SK-N-SH (cell line): ENCODE data around the gene CREB3L4. TPM values are rescaled to one million over a fixed set of nuclear protein-coding genes. Genes with fewer than 3 reads are reported as not detected.

Experiments
- CTCF ChIA-PET: fragments of 300-600, 350-600 bp; formaldehyde crosslinking; extraction: SDS; loops from one replicate; lab custom pipeline; 2021; lab: Yijun Ruan, JAX
- POLR2A ChIA-PET: fragments of 350-600 bp; sonication (Branson Sonifier 250); formaldehyde crosslinking; extraction: SDS; loops from one replicate; lab custom pipeline; 2020; ENCODE audit warnings: antibody characterized with exemption, inconsistent platforms; lab: Yijun Ruan, JAX
- DNase-seq: peaks from one replicate; pipeline ENCODE4 v3.0.0; 2012
- H2AFZ ChIP-seq: fragments of 200-600 bp; sonication (generic); 2 replicates; pipeline ENCODE4 v1.8.1; 2016; ENCODE audit warnings: antibody characterized with exemption, mild to moderate bottlenecking, low read depth
- H3F3A ChIP-seq: fragments of 200-600 bp; sonication (generic); replicated peaks from 2 replicates; pipeline ENCODE3; 2016; ENCODE audit warnings: antibody characterized with exemption, mild to moderate bottlenecking; ENCODE audit not compliant: insufficient read depth
- H3K27ac ChIP-seq, 2 experiments: fragments of 200-500 bp in 1 of 2; fragments of 200-600 bp in 1 of 2; sonication (Bioruptor generic) in 1 of 2; sonication (generic), shearing (Covaris generic) in 1 of 2; 2 replicates each; pipeline versions ENCODE4 v1.5.1 to v1.6.1; 2014 to 2016; ENCODE audit warnings: low read depth in 2 of 2, inconsistent platforms in 1 of 2, low read length in 1 of 2, mild to moderate bottlenecking in 1 of 2, mixed read lengths in 1 of 2
- H3K27me3 ChIP-seq: fragments of 200-600 bp; sonication (generic), shearing (Covaris generic); 2 replicates; pipeline ENCODE4 v1.6.1; 2016; ENCODE audit warnings: mixed run types; ENCODE audit not compliant: insufficient read depth
- H3K36me3 ChIP-seq, 2 experiments: fragments of 200-500 bp in 1 of 2; fragments of 200-600 bp in 1 of 2; sonication (Bioruptor generic) in 1 of 2; sonication (generic) in 1 of 2; replicated peaks in 1 of 2; 2 replicates each; pipeline versions ENCODE3 to v1.5.1; 2014 to 2016; ENCODE audit warnings: low read length in 1 of 2, mild to moderate bottlenecking in 1 of 2; ENCODE audit not compliant: insufficient read depth in 2 of 2, control insufficient read depth in 1 of 2
- H3K4me1 ChIP-seq, 2 experiments: fragments of 200-500 bp in 1 of 2; fragments of 200-600 bp in 1 of 2; sonication (Bioruptor generic) in 1 of 2; sonication (generic), shearing (Covaris generic) in 1 of 2; 2 replicates each; pipeline versions ENCODE4 v1.5.1 to v1.6.1; 2014 to 2016; ENCODE audit warnings: low read depth in 1 of 2, low read length in 1 of 2, mixed run types in 1 of 2; ENCODE audit not compliant: insufficient read depth in 2 of 2, control insufficient read depth in 1 of 2
- H3K4me2 ChIP-seq: fragments of 200-600 bp; sonication (generic), shearing (Covaris generic); 2 replicates; pipeline ENCODE4 v1.6.1; 2017; ENCODE audit warnings: mixed run types
- H3K4me3 ChIP-seq, 2 experiments: fragments of 200-500 bp in 1 of 2; fragments of 200-600 bp in 1 of 2; sonication (Bioruptor generic) in 1 of 2; sonication (generic), shearing (Covaris generic) in 1 of 2; 2 replicates each; pipeline versions ENCODE4 v1.5.1 to v1.8.1; 2014 to 2016; ENCODE audit warnings: low read depth in 2 of 2, inconsistent platforms in 1 of 2, low read length in 1 of 2, mild to moderate bottlenecking in 1 of 2, mixed read lengths in 1 of 2, moderate library complexity in 1 of 2
- H3K79me2 ChIP-seq: fragments of 200-600 bp; sonication (generic); 2 replicates; pipeline ENCODE4 v1.8.1; 2017; ENCODE audit warnings: mild to moderate bottlenecking; ENCODE audit not compliant: insufficient read depth
- H3K9ac ChIP-seq: fragments of 200-600 bp; sonication (generic); 2 replicates; pipeline ENCODE4 v1.6.1; 2017; ENCODE audit warnings: mixed run types
- H3K9me2 ChIP-seq: fragments of 200-600 bp; sonication (generic); 2 replicates; pipeline ENCODE4 v1.6.1; 2017; ENCODE audit warnings: mixed run types
- H3K9me3 ChIP-seq: fragments of 200-600 bp; sonication (generic); 2 replicates; pipeline ENCODE4 v1.6.1; 2017; ENCODE audit warnings: mixed run types, mild to moderate bottlenecking, moderate library complexity
- H4K20me1 ChIP-seq: fragments of 200-600 bp; sonication (generic); 2 replicates; pipeline ENCODE4 v1.6.1; 2017; ENCODE audit warnings: mild to moderate bottlenecking, mixed run types; ENCODE audit not compliant: insufficient read depth
- FOSL2 ChIP-seq: IDR thresholded peaks from 2 replicates; pipeline ENCODE4 v1.4.0; 2012; ENCODE audit warnings: low read depth, mild to moderate bottlenecking, moderate library complexity, borderline replicate concordance
- IRF3 ChIP-seq: fragments of 150-350 bp; IDR thresholded peaks from 2 replicates; pipeline ENCODE4 v1.6.1; 2016; ENCODE audit warnings: mild to moderate bottlenecking, low read depth, low read length
- JUND ChIP-seq: IDR thresholded peaks from 2 replicates; pipeline ENCODE4 v1.4.0; 2012
- MAX ChIP-seq: IDR thresholded peaks from 2 replicates; pipeline ENCODE4 v1.4.0; 2012; ENCODE audit warnings: low read depth
- MXI1 ChIP-seq: IDR thresholded peaks from 2 replicates; pipeline ENCODE4 v1.6.1; 2012; ENCODE audit warnings: mild to moderate bottlenecking, low read depth, low read length, improper control_type of control experiment
- NRF1 ChIP-seq: IDR thresholded peaks from 2 replicates; pipeline ENCODE4 v1.6.1; 2012; ENCODE audit warnings: low read depth, mild to moderate bottlenecking, low read length
- POLR2AphosphoS5 ChIP-seq: IDR thresholded peaks from 2 replicates; pipeline ENCODE4 v1.6.1; 2012; ENCODE audit warnings: low read depth, low read length
- RAD21 ChIP-seq: IDR thresholded peaks from 2 replicates; pipeline ENCODE4 v1.6.1; 2012; ENCODE audit warnings: mild to moderate bottlenecking, low read length
- RFX5 ChIP-seq: IDR thresholded peaks from 2 replicates; pipeline ENCODE4 v1.6.1; 2012; ENCODE audit warnings: mild to moderate bottlenecking, improper control_type of control experiment, low read length
- RXRA ChIP-seq: IDR thresholded peaks from 2 replicates; pipeline ENCODE4 v1.4.0; 2012; ENCODE audit warnings: low read depth, mild to moderate bottlenecking, borderline replicate concordance
- SMC3 ChIP-seq: IDR thresholded peaks from 2 replicates; pipeline ENCODE4 v1.6.1; 2012; ENCODE audit warnings: low read depth, low read length, improper control_type of control experiment
- TAF1 ChIP-seq: IDR thresholded peaks from 2 replicates; pipeline ENCODE4 v1.6.1; 2012; ENCODE audit warnings: low read depth, mild to moderate bottlenecking, low read length, moderate library complexity, borderline replicate concordance
- ZBTB33 ChIP-seq: IDR thresholded peaks from 2 replicates; pipeline ENCODE4 v1.4.0; 2012; ENCODE audit warnings: low read depth, borderline replicate concordance
- WGBS: methylation state at CpG from one replicate; pipeline ENCODE4 v1.1.6; 2017; ENCODE audit warnings: low lambda C conversion rate; 5-methylcytosine and 5-hydroxymethylcytosine counted together
- polyA plus RNA-seq, 3 experiments: library from polyadenylated mRNA; depleted of rRNA; stranded (reverse); fragments of >200 nt; gene quantifications; 2 replicates each; pipeline ENCODE4 v1.2.3, GENCODE V29; 2012
- TF ChIP-seq, protein P1 (sequence below): IDR thresholded peaks from 2 replicates; pipeline ENCODE4 v1.4.0; 2012; ENCODE audit warnings: low read depth, borderline replicate concordance

The CREB3L4 gene
- polyA plus RNA-seq, 1 of the 3 experiments (the other 2 are of a cell fraction), result 12.8 TPM

GRCh38 chr1:153953859-153954365, 13.8 kb upstream of the CREB3L4 start:
- Histone ChIP-seq H3K4me3 (no peak overlapping the region), H2AFZ (no peak overlapping the region), H3K9me2 (no peaks in the 10 kb centered on the region), H4K20me1 (peaks cover 41% of the 10 kb centered on the region), H3K79me2 (peaks cover 60% of the 10 kb centered on the region), H3K27ac (no peak overlapping the region), H3K9ac (no peak overlapping the region), H3F3A (peaks cover 4% of the 10 kb centered on the region), H3K36me3 (peaks cover 9 to 48% of the 10 kb centered on the region in 2 experiments), H3K4me1 (peaks cover 5 to 31% of the 10 kb centered on the region in 2 experiments; a peak in 3 of 4 replicates), H3K4me2 (no peak overlapping the region), H3K27me3 (no peaks in the 10 kb centered on the region), H3K9me3 (no peaks in the 10 kb centered on the region)
- POLR2A ChIA-PET, result interaction anchor here (0.9 to 1.7 kb wide), 4 partner anchors 9 to 170 kb away, joined by 3 to 4 read pairs (median 4); partner anchors contain the start of genes CREB3L4 and SLC39A1
- no peak for DNase-seq
- TF ChIP-seq MAX, result no peak
- no peak for TF ChIP-seq POLR2AphosphoS5
- TF ChIP-seq RFX5, result no peak
- TF ChIP-seq FOSL2, result no peak
- TF ChIP-seq SMC3, result no peak
- TF ChIP-seq JUND, result no peak
- no peak for TF ChIP-seq RXRA
- TF ChIP-seq NRF1, result no peak
- TF ChIP-seq, protein P1, sequence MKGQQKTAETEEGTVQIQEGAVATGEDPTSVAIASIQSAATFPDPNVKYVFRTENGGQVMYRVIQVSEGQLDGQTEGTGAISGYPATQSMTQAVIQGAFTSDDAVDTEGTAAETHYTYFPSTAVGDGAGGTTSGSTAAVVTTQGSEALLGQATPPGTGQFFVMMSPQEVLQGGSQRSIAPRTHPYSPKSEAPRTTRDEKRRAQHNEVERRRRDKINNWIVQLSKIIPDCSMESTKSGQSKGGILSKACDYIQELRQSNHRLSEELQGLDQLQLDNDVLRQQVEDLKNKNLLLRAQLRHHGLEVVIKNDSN, result no peak
- TF ChIP-seq MXI1, result no peak
- TF ChIP-seq IRF3, result no peak
- no peak for TF ChIP-seq RAD21
- TF ChIP-seq ZBTB33, result no peak
- no peak for TF ChIP-seq TAF1
- CTCF ChIA-PET, result interaction anchor here (1.0 to 5.9 kb wide), 7 partner anchors 8 to 157 kb away, joined by 3 to 51 read pairs (median 3); partner anchors contain the start of genes DENND4B and RAB13
- 95% methylated on average over 4 of the region's 4 CpGs for WGBS
